ENCODE measurements around the gene SOCS6. TPM values are rescaled to one million over a fixed set of nuclear protein-coding genes. Genes with fewer than 3 reads are reported as not detected.

Gene SOCS6
- total RNA-seq, 1 experiment from 2014 or later: 15.5 TPM

- Histone ChIP-seq H3K27me3 (replicated peaks; ENCODE audit: insufficient read depth, low read depth, low read length, poor library complexity) (no peaks in the 10 kb centered on the region), H3K36me3 (ENCODE audit: insufficient read depth, low read length, poor library complexity, severe bottlenecking) (no peaks in the 10 kb centered on the region), H3K4me3 (ENCODE audit: low read depth, low read length, poor library complexity, severe bottlenecking) (no peak overlapping the region), H3K27ac (ENCODE audit: low read depth, low read length, poor library complexity, severe bottlenecking) (no peak overlapping the region), H3K4me1 (ENCODE audit: insufficient read depth, low read length, poor library complexity, severe bottlenecking) (no peaks in the 10 kb centered on the region), H3K9me3 (ENCODE audit: low read depth, low read length, poor library complexity, severe bottlenecking) (no peaks in the 10 kb centered on the region)
- intact Hi-C loops (cut with micrococcal nuclease; ENCODE audit: unreplicated experiment): no loop called here
- POLR2A ChIA-PET (ENCODE audit: low non-redundant PET): no interaction called here
- no peak for TF ChIP-seq EZH2 (IDR thresholded peaks at IDR 0.05; ENCODE audit: borderline replicate concordance, low read depth, low read length, poor library complexity, severe bottlenecking)
- no TSS peak for BruUV-seq (replicated peaks)
- no peak for DNase-seq (ENCODE audit: low spot score)
- CTCF ChIA-PET: no interaction called here
Measured at GRCh38 chr18:70294471-70295191, 5.8 kb downstream of the SOCS6 start.

DNA sequence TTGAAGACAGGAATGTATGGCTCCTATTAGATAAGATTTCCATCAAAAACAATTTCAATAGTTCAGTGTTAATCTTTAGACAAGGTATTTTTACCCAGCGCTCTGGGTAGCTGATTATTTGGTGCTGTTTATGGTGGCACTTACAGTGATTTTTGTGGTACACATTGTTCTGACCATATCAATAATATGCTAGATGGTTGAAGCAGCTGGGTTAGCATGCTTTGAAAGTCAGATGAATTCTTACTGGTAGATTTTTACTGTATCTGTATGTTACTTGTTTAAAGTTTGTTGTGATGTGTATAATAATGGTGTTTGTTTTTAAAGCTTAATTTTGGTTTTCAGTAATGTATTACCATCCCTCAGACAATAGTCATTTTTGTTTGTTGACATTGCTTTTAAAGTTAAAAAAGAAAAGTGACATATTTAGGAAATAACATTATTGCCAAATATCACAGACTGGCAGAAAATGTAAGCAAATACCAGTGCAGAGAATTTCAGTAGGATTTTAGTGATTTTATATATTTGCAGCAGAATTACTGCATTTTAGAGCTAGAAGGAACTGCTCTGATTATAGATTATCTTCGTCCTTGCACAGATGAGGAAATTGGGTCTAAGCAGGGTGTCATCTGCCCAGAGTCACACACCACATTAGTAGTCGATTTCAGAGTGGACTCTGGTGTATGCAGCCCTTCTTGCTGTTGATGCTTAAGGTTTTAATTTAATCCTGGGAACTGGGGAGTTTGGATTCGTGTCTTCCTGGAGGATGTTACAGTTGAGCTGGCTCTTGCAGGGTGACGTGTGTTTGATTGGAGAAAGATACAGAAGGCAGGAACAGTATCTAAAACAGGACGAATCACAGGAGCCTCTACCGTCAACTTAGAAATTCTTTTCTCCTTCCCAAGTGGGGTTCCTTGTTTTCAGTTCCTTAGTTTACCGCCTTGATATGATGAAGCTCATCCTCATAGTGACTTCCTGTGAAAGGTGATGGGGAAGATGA is 6.6 kb downstream of the SOCS6 start:
- Histone ChIP-seq H3K4me3 (ENCODE audit: low read depth, low read length, poor library complexity, severe bottlenecking) (no peak overlapping the region), H3K27me3 (replicated peaks; ENCODE audit: insufficient read depth, low read depth, low read length, poor library complexity) (no peaks in the 10 kb centered on the region), H3K27ac (ENCODE audit: low read depth, low read length, poor library complexity, severe bottlenecking) (no peak overlapping the region), H3K9me3 (ENCODE audit: low read depth, low read length, poor library complexity, severe bottlenecking) (no peaks in the 10 kb centered on the region), H3K36me3 (ENCODE audit: insufficient read depth, low read length, poor library complexity, severe bottlenecking) (no peaks in the 10 kb centered on the region), H3K4me1 (ENCODE audit: insufficient read depth, low read length, poor library complexity, severe bottlenecking) (no peaks in the 10 kb centered on the region)
- intact Hi-C loops (cut with micrococcal nuclease; ENCODE audit: unreplicated experiment): no loop called here
- TF ChIP-seq CTCF (conservative IDR thresholded peaks at IDR 0.05; ENCODE audit: low read depth, low read length) (no peak), EZH2 (IDR thresholded peaks at IDR 0.05; ENCODE audit: borderline replicate concordance, low read depth, low read length, poor library complexity, severe bottlenecking) (no peak)
- BruUV-seq (replicated peaks): no TSS peak
- CTCF ChIA-PET: no interaction called here
- DNase-seq (ENCODE audit: low spot score): no peak
- POLR2A ChIA-PET (ENCODE audit: low non-redundant PET): no interaction called here

DNA sequence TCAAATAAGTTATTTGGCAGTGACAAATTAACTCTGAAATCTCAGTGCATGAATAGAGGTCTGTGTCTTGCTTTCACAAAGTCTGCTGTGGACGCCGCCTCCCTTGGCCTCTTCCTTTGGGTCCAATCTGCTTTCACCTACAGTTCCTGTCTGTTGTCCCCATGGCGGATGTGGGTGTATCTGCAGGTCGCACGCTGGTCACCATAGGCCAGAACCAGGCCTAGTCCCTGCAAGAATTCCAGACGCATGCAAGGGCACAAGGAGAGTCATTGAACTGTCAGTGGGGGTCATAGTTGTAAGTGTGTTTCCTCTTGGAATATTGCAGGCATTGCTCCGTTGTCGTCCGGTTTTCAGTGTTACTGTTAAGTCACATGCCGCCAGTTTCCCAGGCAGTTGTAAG is 7.4 kb downstream of the SOCS6 start:
- POLR2A ChIA-PET (ENCODE audit: low non-redundant PET): no interaction called here
- intact Hi-C loops (cut with micrococcal nuclease; ENCODE audit: unreplicated experiment): no loop called here
- H3K27me3 ChIP-seq (replicated peaks; ENCODE audit: insufficient read depth, low read depth, low read length, poor library complexity): no peaks in the 10 kb centered on the region
- CTCF ChIA-PET: no interaction called here
- no peak overlapping the region for H3K27ac ChIP-seq (ENCODE audit: low read depth, low read length, poor library complexity, severe bottlenecking)
- no peaks in the 10 kb centered on the region for H3K36me3 ChIP-seq (ENCODE audit: insufficient read depth, low read length, poor library complexity, severe bottlenecking)
- no TSS peak for BruUV-seq (replicated peaks)
- no peak overlapping the region for H3K4me3 ChIP-seq (ENCODE audit: low read depth, low read length, poor library complexity, severe bottlenecking)
- no peak for DNase-seq (ENCODE audit: low spot score)
- H3K4me1 ChIP-seq (ENCODE audit: insufficient read depth, low read length, poor library complexity, severe bottlenecking): no peaks in the 10 kb centered on the region
- TF ChIP-seq EZH2 (IDR thresholded peaks at IDR 0.05; ENCODE audit: borderline replicate concordance, low read depth, low read length, poor library complexity, severe bottlenecking) (no peak), CTCF (conservative IDR thresholded peaks at IDR 0.05; ENCODE audit: low read depth, low read length) (no peak)
- no peaks in the 10 kb centered on the region for H3K9me3 ChIP-seq (ENCODE audit: low read depth, low read length, poor library complexity, severe bottlenecking)
